ENCODE data around the gene SARDH. TPM values are rescaled to one million over a fixed set of nuclear protein-coding genes. Genes with fewer than 3 reads are reported as not detected.

Gene SARDH
- total and polyA plus RNA-seq, 2 of the 13 experiments (the other 11 are each of a cell fraction or from before 2014, with no cell fraction given), result 11.6 to 34.9 TPM

GRCh38 chr9:133658442-133659431, 79.4 kb downstream of the SARDH start (continued):
- TF ChIP-seq CERS6 (CRISPR knock-in tag; IDR thresholded peaks at IDR 0.05) (no peak), ZNF710 (CRISPR knock-in tag; IDR thresholded peaks at IDR 0.05; ENCODE audit: borderline replicate concordance) (no peak), ZNF790 (CRISPR knock-in tag; IDR thresholded peaks at IDR 0.05; ENCODE audit: borderline replicate concordance) (no peak), ZNF468 (CRISPR knock-in tag; IDR thresholded peaks at IDR 0.05) (no peak), HNRNPK (IDR thresholded peaks at IDR 0.05; ENCODE audit: low read depth, low read length, poor library complexity, severe bottlenecking) (no peak), JARID2 (CRISPR knock-in tag; IDR thresholded peaks at IDR 0.05; ENCODE audit: insufficient replicate concordance) (no peak), ZNF367 (CRISPR knock-in tag; IDR thresholded peaks at IDR 0.05; ENCODE audit: borderline replicate concordance) (peak; percentile 94; the same call in 1 of the 2 replicates), HDAC6 (IDR thresholded peaks at IDR 0.05; ENCODE audit: low read depth, low read length) (no peak), ZNF253 (CRISPR knock-in tag; IDR thresholded peaks at IDR 0.05; ENCODE audit: borderline replicate concordance) (no peak; the same call in 1 of the 2 replicates), ATAD3A (CRISPR knock-in tag; IDR thresholded peaks at IDR 0.05) (no peak), MBNL3 (CRISPR knock-in tag; conservative IDR thresholded peaks at IDR 0.05) (no peak), SRSF9 (IDR thresholded peaks at IDR 0.05; ENCODE audit: borderline replicate concordance, insufficient read depth, low read depth, low read length, poor library complexity, severe bottlenecking) (no peak), IRF2 (CRISPR knock-in tag; IDR thresholded peaks at IDR 0.05) (peak; percentile 76), ZNF510 (CRISPR knock-in tag; IDR thresholded peaks at IDR 0.05; ENCODE audit: low read depth) (no peak), ISX (CRISPR knock-in tag; conservative IDR thresholded peaks at IDR 0.05) (no peak), MEIS2 (CRISPR knock-in tag; IDR thresholded peaks at IDR 0.05) (peak; percentile 40; the same call in 1 of the 2 replicates), KDM5A (IDR thresholded peaks at IDR 0.05; ENCODE audit: borderline replicate concordance, low read length) (no peak), RARG (CRISPR knock-in tag; IDR thresholded peaks at IDR 0.05; ENCODE audit: low read depth) (no peak), ZNF264 (CRISPR knock-in tag; IDR thresholded peaks at IDR 0.05) (peak; percentile 76; the same call in 1 of the 2 replicates), SIX1 (CRISPR knock-in tag; IDR thresholded peaks at IDR 0.05; ENCODE audit: borderline replicate concordance) (no peak; the same call in 1 of the 2 replicates), ZNF260 (CRISPR knock-in tag; IDR thresholded peaks at IDR 0.05; ENCODE audit: borderline replicate concordance, low read depth) (no peak), ZNF629 (CRISPR knock-in tag; conservative IDR thresholded peaks at IDR 0.05) (0 out of 2 replicates have a peak, but pooled peaks have one; percentile 31), TSC22D2 (CRISPR knock-in tag; IDR thresholded peaks at IDR 0.05; ENCODE audit: borderline replicate concordance) (no peak), SIX4 (CRISPR knock-in tag; IDR thresholded peaks at IDR 0.05) (no peak)
- TF ChIP-seq, protein P1, sequence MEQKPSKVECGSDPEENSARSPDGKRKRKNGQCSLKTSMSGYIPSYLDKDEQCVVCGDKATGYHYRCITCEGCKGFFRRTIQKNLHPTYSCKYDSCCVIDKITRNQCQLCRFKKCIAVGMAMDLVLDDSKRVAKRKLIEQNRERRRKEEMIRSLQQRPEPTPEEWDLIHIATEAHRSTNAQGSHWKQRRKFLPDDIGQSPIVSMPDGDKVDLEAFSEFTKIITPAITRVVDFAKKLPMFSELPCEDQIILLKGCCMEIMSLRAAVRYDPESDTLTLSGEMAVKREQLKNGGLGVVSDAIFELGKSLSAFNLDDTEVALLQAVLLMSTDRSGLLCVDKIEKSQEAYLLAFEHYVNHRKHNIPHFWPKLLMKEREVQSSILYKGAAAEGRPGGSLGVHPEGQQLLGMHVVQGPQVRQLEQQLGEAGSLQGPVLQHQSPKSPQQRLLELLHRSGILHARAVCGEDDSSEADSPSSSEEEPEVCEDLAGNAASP (CRISPR knock-in tag; IDR thresholded peaks at IDR 0.05; ENCODE audit: borderline replicate concordance), result peak; percentile 72; the same call in 1 of the 2 replicates
